Right lobe of liver (tissue), 4 donors: Measurements from ENCODE around the gene PPARA.

Experiments
- POLR2A ChIP-seq: fragments of 450-650 bp; IDR thresholded peaks from one replicate; pipeline ENCODE4 v1.6.1; 2017; ENCODE audit warnings: antibody characterized with exemption, mild to moderate bottlenecking
- TF ChIP-seq, protein P1 (sequence below), 4 donors: fragments of 200-600 bp in 3 of 4; fragments of 450-650 bp in 1 of 4; IDR thresholded peaks; one replicate each; pipeline versions ENCODE4 v1.5.1 to v1.8.0; 2016 to 2022; ENCODE audit warnings: antibody characterized with exemption in 4 of 4, mild to moderate bottlenecking in 2 of 4
- donor health status: DM: no; HTN: no; CAD: no.
- donor health status: DM: no; HTN: no; CAD: no.
- donor health status: DM: no; HTN: yes; CAD: no.

DNA sequence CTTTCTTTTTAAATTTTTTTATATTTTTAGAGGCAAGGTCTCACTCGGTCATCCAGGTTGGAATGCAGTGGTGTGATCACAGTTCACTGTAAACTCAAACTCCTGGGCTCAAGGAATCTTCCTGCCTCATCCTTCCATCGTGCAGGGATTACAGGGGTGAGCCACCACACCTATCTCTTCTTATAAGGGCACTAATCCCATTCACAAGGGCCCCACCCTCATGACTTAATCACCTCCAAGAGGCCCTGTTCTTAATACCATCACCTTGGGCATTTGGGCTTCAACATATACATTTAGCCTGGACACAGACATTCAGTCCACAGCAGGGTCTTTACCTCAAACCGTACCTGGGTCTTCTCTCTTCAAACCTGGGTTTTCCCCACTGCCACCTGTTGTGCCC, 141.8 kb downstream of the PPARA start:
- TF ChIP-seq, protein P1, sequence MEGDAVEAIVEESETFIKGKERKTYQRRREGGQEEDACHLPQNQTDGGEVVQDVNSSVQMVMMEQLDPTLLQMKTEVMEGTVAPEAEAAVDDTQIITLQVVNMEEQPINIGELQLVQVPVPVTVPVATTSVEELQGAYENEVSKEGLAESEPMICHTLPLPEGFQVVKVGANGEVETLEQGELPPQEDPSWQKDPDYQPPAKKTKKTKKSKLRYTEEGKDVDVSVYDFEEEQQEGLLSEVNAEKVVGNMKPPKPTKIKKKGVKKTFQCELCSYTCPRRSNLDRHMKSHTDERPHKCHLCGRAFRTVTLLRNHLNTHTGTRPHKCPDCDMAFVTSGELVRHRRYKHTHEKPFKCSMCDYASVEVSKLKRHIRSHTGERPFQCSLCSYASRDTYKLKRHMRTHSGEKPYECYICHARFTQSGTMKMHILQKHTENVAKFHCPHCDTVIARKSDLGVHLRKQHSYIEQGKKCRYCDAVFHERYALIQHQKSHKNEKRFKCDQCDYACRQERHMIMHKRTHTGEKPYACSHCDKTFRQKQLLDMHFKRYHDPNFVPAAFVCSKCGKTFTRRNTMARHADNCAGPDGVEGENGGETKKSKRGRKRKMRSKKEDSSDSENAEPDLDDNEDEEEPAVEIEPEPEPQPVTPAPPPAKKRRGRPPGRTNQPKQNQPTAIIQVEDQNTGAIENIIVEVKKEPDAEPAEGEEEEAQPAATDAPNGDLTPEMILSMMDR (IDR thresholded peaks at IDR 0.05) = no peak
- TF ChIP-seq POLR2A = no peak
